Islet of Langerhans (tissue), 1 donor: ENCODE measurements around the gene TOGARAM2.

Experiments
- FAIRE-seq: peaks from one replicate; lab custom pipeline; 2011; peaks lifted over from hg19 to GRCh38; lab: Jason Lieb, UNC

Gene TOGARAM2

DNA sequence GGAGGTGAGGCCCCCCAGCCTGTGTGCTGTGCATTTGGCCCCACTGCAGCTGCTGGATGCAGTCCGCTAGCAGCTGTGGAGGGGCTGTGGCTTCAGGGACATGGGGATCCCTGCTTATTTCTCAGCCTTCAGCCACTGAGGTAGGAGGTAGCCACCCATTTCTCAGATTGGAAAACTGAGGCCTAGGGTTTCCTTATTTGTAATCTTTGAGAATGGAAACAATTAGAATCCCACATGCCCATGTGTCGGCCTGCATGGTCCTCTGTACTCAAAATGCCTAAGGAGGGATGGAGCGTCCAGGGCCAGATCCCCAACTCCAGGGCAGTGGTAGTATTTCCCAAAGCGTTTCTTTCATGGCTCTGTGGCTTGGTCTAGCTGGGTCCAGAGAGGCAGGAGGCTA is 42.1 kb downstream of the TOGARAM2 start:
- FAIRE-seq = no peak

DNA sequence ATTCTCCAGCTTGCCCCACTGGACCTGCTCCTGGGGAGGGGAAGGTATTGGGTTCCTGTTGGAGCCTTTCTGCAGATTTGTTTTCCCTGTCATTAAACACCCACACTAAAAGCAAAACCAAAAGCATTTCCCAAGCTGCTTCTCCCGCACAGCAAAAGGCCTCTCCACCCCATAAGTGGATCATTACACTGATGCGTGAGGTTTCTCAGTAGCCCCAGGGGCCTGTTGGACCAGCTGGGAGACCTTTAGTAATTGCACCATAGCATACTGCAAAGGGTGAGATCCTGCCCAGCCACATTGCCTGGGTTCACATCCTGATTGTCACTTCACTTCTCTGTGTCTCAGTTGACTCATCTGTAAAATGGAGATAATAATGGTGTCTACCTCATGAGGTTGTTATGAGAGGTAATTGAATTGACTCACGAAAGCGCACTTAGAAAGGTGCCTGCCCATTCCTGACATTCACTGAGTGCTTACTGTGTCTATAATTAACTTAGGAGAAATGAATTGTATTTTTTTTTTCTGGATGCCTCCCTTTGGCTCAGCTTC is 43.9 kb downstream of the TOGARAM2 start:
- FAIRE-seq = no peak

DNA sequence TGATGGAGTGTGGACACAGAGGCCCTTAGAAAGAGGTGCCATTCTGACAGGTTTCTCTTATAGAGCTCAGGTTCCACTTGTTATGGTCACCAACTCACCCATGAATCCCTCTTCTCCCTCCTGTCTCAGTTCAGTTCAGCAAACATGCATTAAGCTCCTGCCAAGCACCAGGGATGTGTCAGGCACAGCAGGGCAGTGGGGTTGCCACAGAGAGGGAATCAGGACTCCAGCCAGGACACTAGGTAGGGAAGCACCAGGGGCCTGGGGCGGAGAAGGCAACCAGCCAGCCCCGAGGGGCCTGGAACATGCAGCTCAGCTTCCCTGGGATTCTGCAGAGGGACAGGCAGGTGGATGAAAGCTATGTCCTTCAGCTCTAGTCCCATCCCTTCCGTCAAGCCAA is 44.6 kb downstream of the TOGARAM2 start:
- FAIRE-seq = no peak

DNA sequence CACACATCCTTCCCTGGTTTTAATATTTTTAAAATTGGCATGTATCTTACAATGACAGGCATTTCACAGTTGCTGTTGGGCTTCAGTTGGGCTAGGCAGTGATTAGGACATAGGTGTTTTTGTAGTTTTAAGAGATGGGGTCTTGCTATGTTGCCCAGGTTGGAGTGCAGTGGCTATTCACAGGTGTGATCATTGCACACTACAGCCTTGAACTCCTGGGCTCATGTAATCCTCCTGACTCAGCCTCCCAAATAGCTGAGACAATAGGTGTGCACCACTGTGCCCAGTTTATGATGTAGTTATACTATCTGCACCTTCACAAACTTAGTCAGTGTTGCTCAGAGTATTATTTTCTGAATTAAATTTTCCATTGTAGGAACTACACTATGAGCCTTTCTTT is 49.9 kb downstream of the TOGARAM2 start:
- FAIRE-seq = no peak

GRCh38 chr2:29032189-29032588 is 51.1 kb downstream of the TOGARAM2 start:
- no peak for FAIRE-seq

DNA sequence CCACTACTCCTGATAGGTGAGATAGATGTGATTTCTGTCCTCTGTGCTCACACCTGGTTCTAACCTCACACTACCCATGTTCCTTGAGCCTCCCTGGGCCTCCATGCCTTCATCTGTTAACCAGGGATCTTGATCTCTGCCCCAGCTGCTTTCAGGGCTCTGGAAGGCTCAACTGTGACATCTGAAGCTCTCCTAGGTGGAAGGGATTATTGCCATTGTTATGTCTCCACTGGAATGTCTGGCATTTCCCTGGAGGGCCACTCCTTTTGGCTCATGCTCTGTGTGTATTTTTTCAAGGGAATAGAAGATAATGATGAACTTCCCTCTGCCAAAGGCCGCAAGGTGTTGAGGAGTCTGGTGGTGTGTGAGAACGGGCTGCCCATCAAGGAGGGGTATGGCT is 52.1 kb downstream of the TOGARAM2 start:
- no peak for FAIRE-seq

GRCh38 chr2:29033656-29034055 is 52.6 kb downstream of the TOGARAM2 start:
- no peak for FAIRE-seq

DNA sequence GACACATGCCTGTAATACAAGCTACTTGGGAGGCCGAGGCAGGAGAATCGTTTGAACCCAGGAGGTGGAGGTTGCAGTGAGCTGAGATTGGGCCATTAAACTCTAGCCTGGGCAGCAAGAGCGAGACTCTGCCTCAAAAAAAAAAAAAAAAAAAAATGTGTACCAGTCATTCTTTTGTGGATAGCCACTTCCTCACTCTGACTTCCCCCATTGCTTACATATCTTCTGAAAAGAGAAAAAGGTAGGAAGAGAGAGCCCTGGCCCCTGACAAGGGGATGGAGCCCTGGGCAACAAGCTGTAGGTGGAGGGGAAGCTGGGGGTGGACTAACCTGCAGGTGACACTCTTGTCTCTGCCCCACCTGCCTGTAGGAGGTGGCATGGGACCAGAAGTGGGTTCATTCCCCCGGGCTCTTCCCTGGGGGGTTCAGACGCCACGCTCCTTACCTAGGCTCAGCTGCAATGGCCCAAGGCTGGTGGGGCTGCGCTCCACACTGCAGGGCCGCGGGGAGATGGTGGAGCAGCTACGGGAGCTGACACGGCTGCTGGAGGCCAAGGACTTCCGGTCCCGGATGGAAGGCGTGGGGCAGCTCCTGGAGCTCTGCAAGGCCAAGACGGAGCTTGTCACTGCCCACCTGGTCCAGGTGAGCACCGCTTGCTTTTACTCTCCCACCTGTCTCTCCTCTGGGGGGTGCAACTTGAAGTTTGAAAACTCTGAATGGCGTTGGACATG is 54.1 kb downstream of the TOGARAM2 start:
- FAIRE-seq = no peak

GRCh38 chr2:29039718-29040480 is 58.8 kb downstream of the TOGARAM2 start:
- no peak for FAIRE-seq

GRCh38 chr2:29040552-29040951 is 59.5 kb downstream of the TOGARAM2 start:
- no peak for FAIRE-seq

DNA sequence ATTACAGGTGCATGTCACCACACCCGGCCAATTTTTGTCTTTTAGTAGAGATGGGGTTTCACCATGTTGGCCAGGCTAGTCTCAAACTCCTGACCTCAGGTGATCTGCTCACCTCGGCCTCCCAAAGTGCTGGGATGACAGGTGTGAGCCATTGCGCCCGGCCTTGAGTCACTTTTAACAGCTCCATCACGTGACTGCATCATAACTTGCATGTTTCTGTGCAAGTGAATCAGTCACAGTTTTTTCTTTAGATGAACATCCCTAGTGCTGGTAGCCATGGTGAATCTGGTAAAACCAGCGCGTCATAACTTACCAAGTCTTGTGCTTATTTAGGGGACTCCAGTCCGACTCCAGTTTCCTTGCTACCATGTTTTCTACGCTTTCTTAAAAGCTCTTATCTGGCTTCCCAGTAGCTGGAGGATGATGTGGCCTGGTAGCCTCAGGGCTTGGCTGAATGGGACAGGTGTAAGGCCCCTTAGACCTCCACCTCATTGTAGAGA is 60.1 kb downstream of the TOGARAM2 start:
- FAIRE-seq = no peak

DNA sequence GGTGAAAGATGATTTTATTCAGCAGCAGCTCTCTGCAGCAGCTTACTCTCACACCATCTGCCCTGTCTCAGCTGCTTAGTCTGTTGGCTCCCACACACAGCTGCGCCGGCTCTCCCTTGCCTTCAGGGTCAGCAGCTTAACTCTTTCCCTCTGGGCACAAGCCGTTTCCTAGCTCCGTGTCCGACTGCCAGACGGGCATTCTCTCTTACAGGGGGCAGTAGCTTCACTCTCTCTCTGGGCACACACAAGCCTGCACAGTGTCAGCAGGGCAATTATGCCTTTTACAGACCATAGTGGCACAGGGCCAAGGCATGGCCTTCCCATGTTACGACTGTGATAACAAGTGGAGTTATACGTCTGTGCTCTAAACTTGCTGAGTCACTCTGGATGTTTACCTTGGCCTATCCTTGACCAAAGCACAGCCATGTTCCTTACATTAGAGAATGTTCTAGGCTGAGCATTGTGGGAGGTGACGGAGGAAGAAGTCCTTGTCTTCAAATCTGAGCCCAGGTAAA is 61.5 kb downstream of the TOGARAM2 start:
- no peak for FAIRE-seq

- FAIRE-seq = no peak
Measured at GRCh38 chr2:29044459-29044858, 63.4 kb downstream of the TOGARAM2 start.

DNA sequence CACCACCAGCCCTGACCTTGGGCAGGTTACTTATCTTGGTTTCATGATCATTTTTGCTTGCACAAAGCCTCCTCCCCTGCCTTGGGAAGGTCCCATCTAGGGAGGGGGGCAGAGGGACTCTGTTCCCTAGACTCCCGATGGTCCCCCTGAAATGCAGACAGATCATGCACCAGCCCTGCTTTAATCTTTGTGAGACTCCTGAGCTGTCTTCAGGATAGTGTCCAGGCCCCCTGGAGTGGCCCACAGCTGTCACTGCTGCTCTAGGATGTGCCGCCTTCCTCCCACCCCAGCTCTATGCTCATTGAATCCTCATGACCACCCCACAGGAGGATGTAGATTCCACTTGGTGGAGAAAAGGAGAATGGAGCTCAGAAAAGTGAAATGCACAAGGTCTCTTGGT is 65.2 kb downstream of the TOGARAM2 start:
- no peak for FAIRE-seq

- FAIRE-seq = no peak
Measured at GRCh38 chr2:29047083-29047845, 66.2 kb downstream of the TOGARAM2 start.

GRCh38 chr2:29050591-29050990 is 69.5 kb downstream of the TOGARAM2 start:
- FAIRE-seq = no peak

- no peak for FAIRE-seq
Measured at GRCh38 chr2:29051730-29052129, 70.6 kb downstream of the TOGARAM2 start.

- no peak for FAIRE-seq
Measured at GRCh38 chr2:29052807-29053206, 71.7 kb downstream of the TOGARAM2 start.

DNA sequence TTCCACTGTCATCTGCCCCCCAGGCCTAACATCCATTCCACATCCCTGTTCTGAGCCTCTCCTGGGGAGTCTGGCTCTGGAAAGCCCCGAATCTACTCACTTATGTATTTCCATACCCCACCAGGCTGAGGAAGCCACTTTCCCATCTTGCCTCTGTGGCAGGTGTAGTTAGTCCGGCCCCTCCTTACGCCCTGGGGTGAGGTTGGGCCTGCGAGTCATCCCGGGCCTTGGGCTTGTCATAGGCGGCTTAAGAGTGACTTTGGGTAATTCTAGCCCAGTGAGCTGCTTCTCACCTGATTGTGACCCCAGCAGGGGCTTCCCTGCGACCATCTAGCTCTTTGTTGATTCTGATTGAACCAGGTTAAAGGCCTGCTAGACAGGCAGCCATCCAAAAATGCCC is 72.1 kb downstream of the TOGARAM2 start:
- FAIRE-seq = no peak

GRCh38 chr2:29053670-29054400 is 72.7 kb downstream of the TOGARAM2 start:
- FAIRE-seq = no peak

DNA sequence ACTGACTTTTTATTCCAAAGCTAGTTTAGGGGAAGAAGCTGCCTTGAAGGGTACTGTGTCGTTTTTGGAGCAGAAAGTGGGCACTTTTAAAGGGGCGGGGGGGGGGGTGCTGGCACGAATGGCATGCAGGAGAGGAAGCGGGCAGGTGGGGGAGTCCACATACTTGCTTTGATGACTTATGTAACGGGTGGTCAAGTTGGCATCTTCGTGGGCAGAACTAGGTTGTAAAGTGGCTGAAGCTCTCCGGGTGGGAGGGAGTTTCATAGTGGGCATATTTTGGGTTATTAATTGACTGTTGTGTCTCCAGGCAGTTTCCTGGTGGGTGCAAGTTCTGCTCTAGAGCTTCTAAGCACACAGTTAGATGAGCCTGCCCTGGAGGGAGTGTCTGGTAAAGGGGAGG is 73.3 kb downstream of the TOGARAM2 start:
- FAIRE-seq = no peak

DNA sequence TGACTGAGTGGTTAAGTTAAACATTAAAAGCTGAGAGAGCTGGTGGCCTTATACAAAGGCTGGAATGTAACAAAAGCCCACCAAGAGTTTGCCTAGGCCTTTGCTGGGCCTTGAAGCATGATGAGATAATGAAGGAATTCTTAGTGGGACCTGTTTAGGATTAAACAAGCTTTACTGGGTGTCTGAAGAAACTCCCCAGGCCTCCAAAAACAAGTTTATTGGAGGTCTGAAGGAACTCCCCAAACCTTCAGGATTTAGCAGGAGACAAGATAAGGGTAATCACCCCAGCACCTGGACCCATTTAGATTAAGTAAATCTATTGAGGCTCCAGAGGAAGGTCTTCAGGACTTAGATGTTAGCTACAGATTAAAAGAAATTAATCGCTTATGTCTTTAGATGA is 74.5 kb downstream of the TOGARAM2 start:
- FAIRE-seq = no peak
